Liver (tissue), 2 donors: ENCODE results near the gene SLC17A2.

Experiments used
- TAF1 ChIP-seq: conservative IDR thresholded peaks from 2 replicates; pipeline ENCODE4 v1.6.1; 2016; ENCODE audit warnings: antibody characterized with exemption, mild to moderate bottlenecking
- TF ChIP-seq, protein P1 (sequence below): IDR thresholded peaks from 2 replicates; pipeline ENCODE4 v1.6.1; 2016; ENCODE audit warnings: antibody characterized with exemption
- donor health status: healthy.

GRCh38 chr6:25959890-25960536 is 29.5 kb upstream of the SLC17A2 start:
- no peak for TF ChIP-seq TAF1
- TF ChIP-seq, protein P1, sequence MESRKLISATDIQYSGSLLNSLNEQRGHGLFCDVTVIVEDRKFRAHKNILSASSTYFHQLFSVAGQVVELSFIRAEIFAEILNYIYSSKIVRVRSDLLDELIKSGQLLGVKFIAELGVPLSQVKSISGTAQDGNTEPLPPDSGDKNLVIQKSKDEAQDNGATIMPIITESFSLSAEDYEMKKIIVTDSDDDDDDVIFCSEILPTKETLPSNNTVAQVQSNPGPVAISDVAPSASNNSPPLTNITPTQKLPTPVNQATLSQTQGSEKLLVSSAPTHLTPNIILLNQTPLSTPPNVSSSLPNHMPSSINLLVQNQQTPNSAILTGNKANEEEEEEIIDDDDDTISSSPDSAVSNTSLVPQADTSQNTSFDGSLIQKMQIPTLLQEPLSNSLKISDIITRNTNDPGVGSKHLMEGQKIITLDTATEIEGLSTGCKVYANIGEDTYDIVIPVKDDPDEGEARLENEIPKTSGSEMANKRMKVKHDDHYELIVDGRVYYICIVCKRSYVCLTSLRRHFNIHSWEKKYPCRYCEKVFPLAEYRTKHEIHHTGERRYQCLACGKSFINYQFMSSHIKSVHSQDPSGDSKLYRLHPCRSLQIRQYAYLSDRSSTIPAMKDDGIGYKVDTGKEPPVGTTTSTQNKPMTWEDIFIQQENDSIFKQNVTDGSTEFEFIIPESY: no peak
